ENCODE results near the gene GALNT6.
A peak's percentile ranks its signal among the peaks of the same experiment; 100 is the strongest.

Gene GALNT6

DNA sequence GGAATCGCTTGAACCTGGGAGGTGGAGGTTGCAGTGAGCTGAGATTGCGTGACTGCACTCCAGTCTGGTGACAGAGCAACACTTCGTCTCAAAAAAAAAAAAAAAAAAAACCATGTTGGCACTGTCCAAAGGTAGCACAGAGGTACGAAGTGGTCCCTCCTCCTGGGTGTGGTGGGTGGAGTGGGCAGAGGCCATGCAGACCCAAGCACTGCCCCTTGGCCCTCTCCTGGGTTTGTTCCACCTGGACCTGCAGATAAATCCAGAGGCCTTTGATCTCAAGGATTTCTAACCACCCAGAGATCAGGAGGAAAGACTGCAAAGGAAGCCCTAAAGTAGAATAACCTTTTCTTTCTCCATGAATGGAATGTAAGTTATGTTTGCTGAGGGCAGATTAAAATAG, 8.7 kb upstream of the GALNT6 start:
- H3K18ac ChIP-seq (ENCODE audit: low read depth in 1 of 2, low read length in 2 of 2) = no peak overlapping the region
- H3K36me3 ChIP-seq (ENCODE audit: control insufficient read depth in 1 of 2, insufficient read depth in 2 of 2, low read depth in 1 of 2, low read length in 2 of 2) = no peaks in the 10 kb centered on the region
- 76% methylated on average over 3 of the region's 4 CpGs for WGBS
- no peak overlapping the region for H3K4me3 ChIP-seq (ENCODE audit: insufficient read depth in 1 of 2, low read depth in 1 of 2, low read length in 2 of 2)
- peaks cover 0 to 4% of the 10 kb centered on the region in 2 experiments for H3K27me3 ChIP-seq (ENCODE audit: control insufficient read depth in 1 of 2, insufficient read depth in 1 of 2, low read length in 2 of 2)
- H2AK5ac ChIP-seq (ENCODE audit: low read length, severe bottlenecking) = no peak overlapping the region
- H3K4ac ChIP-seq (ENCODE audit: low read depth in 1 of 2, low read length in 2 of 2) = no peak overlapping the region
- no peaks in the 10 kb centered on the region for H3K79me1 ChIP-seq (replicated peaks; ENCODE audit: low read length, poor library complexity, severe bottlenecking)
- H3K14ac ChIP-seq (ENCODE audit: low read length in 2 of 2) = no peak overlapping the region
- DNase-seq = no peak
- H2AFZ ChIP-seq (ENCODE audit: low read depth, low read length) = no peak overlapping the region
- no peak overlapping the region for H4K8ac ChIP-seq (ENCODE audit: low read length)
- H3K9ac ChIP-seq (ENCODE audit: low read length) = no peak overlapping the region
- H3K9me3 ChIP-seq (ENCODE audit: control insufficient read depth, low read length) = no peaks in the 10 kb centered on the region
- H2BK12ac ChIP-seq (ENCODE audit: low read length in 2 of 2) = no peak overlapping the region
- H3K23ac ChIP-seq (ENCODE audit: low read length in 2 of 2) = no peak overlapping the region
- H3K4me1 ChIP-seq (ENCODE audit: control insufficient read depth, insufficient read depth, low read depth, low read length) = no peaks in the 10 kb centered on the region
- H3K4me2 ChIP-seq (ENCODE audit: low read length, poor library complexity, severe bottlenecking) = no peak overlapping the region
- H2BK15ac ChIP-seq (ENCODE audit: low read depth, poor library complexity, severe bottlenecking) = no peak overlapping the region
- H2BK5ac ChIP-seq (ENCODE audit: low read depth, low read length, poor library complexity, severe bottlenecking) = no peak overlapping the region
- no peak overlapping the region for H4K91ac ChIP-seq (ENCODE audit: low read length)
- no peak overlapping the region for H2BK120ac ChIP-seq (ENCODE audit: low read depth, low read length)
- no peak overlapping the region for H3K27ac ChIP-seq (ENCODE audit: low read length, poor library complexity, severe bottlenecking)

DNA sequence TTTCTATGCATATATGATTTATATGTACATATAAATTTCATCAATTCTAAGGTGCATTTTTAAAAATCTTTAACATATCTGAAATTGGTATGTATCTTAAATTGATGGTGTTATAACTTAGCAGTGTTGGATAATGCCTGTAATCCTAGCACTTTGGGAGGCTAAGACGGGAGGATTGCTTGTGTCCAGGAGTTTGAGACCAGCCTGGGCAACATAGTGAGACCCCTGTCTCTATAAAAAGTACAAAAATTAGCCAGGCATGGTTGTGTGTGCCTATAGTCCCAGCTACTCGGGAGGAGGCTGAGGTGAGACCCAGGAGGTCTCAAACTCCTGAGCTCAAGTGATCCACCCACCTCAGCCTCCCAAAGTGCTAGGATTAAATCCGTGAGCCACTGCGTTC, 6.5 kb upstream of the GALNT6 start:
- H4K91ac ChIP-seq (ENCODE audit: low read length) = no peak overlapping the region
- no peak overlapping the region for H3K14ac ChIP-seq (ENCODE audit: low read length in 2 of 2)
- no peak overlapping the region for H2BK5ac ChIP-seq (ENCODE audit: low read depth, low read length, poor library complexity, severe bottlenecking)
- 69% methylated on average over 4 of the region's 4 CpGs for WGBS
- no peak overlapping the region for H3K4me3 ChIP-seq (ENCODE audit: insufficient read depth in 1 of 2, low read depth in 1 of 2, low read length in 2 of 2)
- H3K4me1 ChIP-seq (ENCODE audit: control insufficient read depth, insufficient read depth, low read depth, low read length) = peaks cover 5% of the 10 kb centered on the region
- no peaks in the 10 kb centered on the region for H3K79me1 ChIP-seq (replicated peaks; ENCODE audit: low read length, poor library complexity, severe bottlenecking)
- H3K18ac ChIP-seq (ENCODE audit: low read depth in 1 of 2, low read length in 2 of 2) = no peak overlapping the region
- no peak overlapping the region for H2BK15ac ChIP-seq (ENCODE audit: low read depth, poor library complexity, severe bottlenecking)
- no peak overlapping the region for H3K27ac ChIP-seq (ENCODE audit: low read length, poor library complexity, severe bottlenecking)
- no peak overlapping the region for H3K4me2 ChIP-seq (ENCODE audit: low read length, poor library complexity, severe bottlenecking)
- no peaks in the 10 kb centered on the region for H3K27me3 ChIP-seq (ENCODE audit: control insufficient read depth in 1 of 2, insufficient read depth in 1 of 2, low read length in 2 of 2)
- DNase-seq = no peak
- no peak overlapping the region for H4K8ac ChIP-seq (ENCODE audit: low read length)
- H2BK120ac ChIP-seq (ENCODE audit: low read depth, low read length) = no peak overlapping the region
- no peaks in the 10 kb centered on the region for H3K36me3 ChIP-seq (ENCODE audit: control insufficient read depth in 1 of 2, insufficient read depth in 2 of 2, low read depth in 1 of 2, low read length in 2 of 2)
- H2AK5ac ChIP-seq (ENCODE audit: low read length, severe bottlenecking) = no peak overlapping the region
- no peak overlapping the region for H3K4ac ChIP-seq (ENCODE audit: low read depth in 1 of 2, low read length in 2 of 2)
- no peak overlapping the region for H3K23ac ChIP-seq (ENCODE audit: low read length in 2 of 2)
- no peak overlapping the region for H2BK12ac ChIP-seq (ENCODE audit: low read length in 2 of 2)
- H2AFZ ChIP-seq (ENCODE audit: low read depth, low read length) = no peak overlapping the region
- H3K9me3 ChIP-seq (ENCODE audit: control insufficient read depth, low read length) = no peaks in the 10 kb centered on the region
- H3K9ac ChIP-seq (ENCODE audit: low read length) = no peak overlapping the region

DNA sequence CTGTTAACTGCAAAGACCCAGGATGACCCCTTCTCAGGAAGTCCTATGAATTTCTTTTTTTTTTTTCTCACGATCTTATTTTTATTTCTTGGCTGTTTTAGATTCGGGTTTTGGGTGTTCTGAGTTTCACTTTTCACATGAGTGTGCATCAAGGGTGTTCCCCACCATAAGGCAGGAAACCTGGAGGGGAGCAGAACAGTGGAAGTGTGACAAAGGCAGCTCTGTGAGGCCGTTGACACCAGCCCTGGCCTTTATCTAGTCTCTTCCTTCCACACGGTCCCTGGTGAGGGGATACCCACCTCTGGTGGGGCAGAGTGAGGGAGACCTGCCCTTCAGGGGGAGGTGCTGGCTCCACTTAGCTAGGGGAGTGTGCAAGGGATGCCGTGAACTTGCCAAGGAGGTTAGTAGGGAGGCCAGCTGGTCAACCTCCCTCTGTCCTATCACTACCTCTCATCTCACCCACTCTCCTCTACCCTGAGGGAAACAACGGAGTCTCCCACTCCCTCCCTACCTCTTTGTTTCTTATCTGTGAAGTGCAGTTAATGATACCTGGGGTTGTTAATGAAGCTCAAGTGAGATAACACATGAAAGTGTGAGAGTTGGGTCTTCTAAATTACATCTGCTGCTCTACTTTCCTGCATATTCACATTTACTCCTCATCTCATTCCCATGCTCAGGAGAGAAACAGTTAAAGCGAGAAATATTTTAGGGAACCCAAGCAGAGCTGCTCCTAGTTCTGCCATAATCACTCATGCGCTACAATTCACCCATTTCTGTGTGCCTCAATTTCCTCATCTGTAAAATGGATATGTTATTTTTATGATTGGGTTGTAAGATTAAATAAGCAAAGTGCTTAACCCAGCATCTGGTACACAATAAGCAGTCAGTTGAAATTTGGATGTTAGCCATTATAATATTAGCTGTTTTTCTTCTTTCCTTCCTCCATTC, 4.4 kb upstream of the GALNT6 start:
- 74% methylated on average over 3 of the region's 8 CpGs for WGBS
- no peak overlapping the region for H2BK5ac ChIP-seq (ENCODE audit: low read depth, low read length, poor library complexity, severe bottlenecking)
- no peak overlapping the region for H3K4me3 ChIP-seq (ENCODE audit: insufficient read depth in 1 of 2, low read depth in 1 of 2, low read length in 2 of 2)
- H3K23ac ChIP-seq (ENCODE audit: low read length in 2 of 2) = peak overlapping the region in 1 of 2 experiments; percentile 20
- H4K91ac ChIP-seq (ENCODE audit: low read length) = peak overlapping the region; percentile 14
- H3K4me2 ChIP-seq (ENCODE audit: low read length, poor library complexity, severe bottlenecking) = no peak overlapping the region
- H2BK12ac ChIP-seq (ENCODE audit: low read length in 2 of 2) = peak overlapping the region; percentile 23 to 56
- H3K9me3 ChIP-seq (ENCODE audit: control insufficient read depth, low read length) = no peaks in the 10 kb centered on the region
- H3K4ac ChIP-seq (ENCODE audit: low read depth in 1 of 2, low read length in 2 of 2) = peak overlapping the region in 1 of 2 experiments; percentile 9
- H4K8ac ChIP-seq (ENCODE audit: low read length) = peak overlapping the region; percentile 96
- no peak for DNase-seq
- no peak overlapping the region for H2AK5ac ChIP-seq (ENCODE audit: low read length, severe bottlenecking)
- peak overlapping the region; percentile 18 for H2AFZ ChIP-seq (ENCODE audit: low read depth, low read length)
- peak overlapping the region in 1 of 2 experiments; percentile 13 for H3K18ac ChIP-seq (ENCODE audit: low read depth in 1 of 2, low read length in 2 of 2)
- no peaks in the 10 kb centered on the region for H3K79me1 ChIP-seq (replicated peaks; ENCODE audit: low read length, poor library complexity, severe bottlenecking)
- no peak overlapping the region for H3K14ac ChIP-seq (ENCODE audit: low read length in 2 of 2)
- H2BK120ac ChIP-seq (ENCODE audit: low read depth, low read length) = peak overlapping the region; percentile 12
- H3K4me1 ChIP-seq (ENCODE audit: control insufficient read depth, insufficient read depth, low read depth, low read length) = peaks cover 17% of the 10 kb centered on the region
- H3K9ac ChIP-seq (ENCODE audit: low read length) = no peak overlapping the region
- H2BK15ac ChIP-seq (ENCODE audit: low read depth, poor library complexity, severe bottlenecking) = no peak overlapping the region
- H3K27me3 ChIP-seq (ENCODE audit: control insufficient read depth in 1 of 2, insufficient read depth in 1 of 2, low read length in 2 of 2) = peaks cover 0 to 12% of the 10 kb centered on the region in 2 experiments
- no peaks in the 10 kb centered on the region for H3K36me3 ChIP-seq (ENCODE audit: control insufficient read depth in 1 of 2, insufficient read depth in 2 of 2, low read depth in 1 of 2, low read length in 2 of 2)
- no peak overlapping the region for H3K27ac ChIP-seq (ENCODE audit: low read length, poor library complexity, severe bottlenecking)

DNA sequence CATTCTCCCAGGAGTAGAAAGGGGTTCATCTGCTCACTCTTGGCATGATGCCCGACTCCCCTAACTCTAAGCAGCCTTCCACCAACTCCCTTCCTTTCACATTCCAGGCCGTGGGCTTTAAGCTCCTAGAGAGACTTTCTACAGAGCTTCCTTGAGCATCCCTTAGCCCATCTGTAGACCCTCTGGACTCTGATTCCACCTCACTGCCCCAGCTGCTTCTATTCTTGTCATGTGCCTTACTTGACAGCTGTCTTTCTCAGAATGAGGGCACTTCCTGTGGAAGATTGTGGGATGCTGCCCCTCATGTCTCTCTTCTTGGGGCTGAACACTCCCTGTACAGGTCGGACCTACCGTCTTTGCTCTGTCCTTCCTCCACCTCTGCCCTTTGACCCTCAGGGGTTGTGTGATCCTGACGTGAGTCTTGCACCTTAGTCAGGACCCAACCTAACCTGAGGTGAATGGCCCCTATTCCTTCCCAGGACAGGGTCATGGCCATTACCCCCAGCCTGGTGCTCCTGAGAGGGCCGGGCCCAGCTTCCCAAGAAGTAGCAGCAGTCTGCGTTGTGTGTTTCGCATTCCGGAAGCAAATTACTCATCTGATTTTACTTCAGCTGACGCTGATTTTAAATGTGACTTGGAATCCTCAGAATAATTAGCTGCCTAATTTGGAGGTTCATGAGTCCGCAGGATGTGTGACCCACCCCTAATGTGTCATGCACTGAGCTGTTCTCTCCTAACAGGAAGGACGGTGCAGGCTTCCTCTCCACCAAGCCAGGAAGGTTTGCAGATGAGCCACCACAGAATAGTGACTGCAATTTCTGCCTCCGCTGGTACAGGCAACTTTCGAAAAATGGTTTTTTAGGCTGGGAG, 2.7 kb upstream of the GALNT6 start:
- peak overlapping the region; percentile 23 for H4K91ac ChIP-seq (ENCODE audit: low read length)
- H3K27me3 ChIP-seq (ENCODE audit: control insufficient read depth in 1 of 2, insufficient read depth in 1 of 2, low read length in 2 of 2) = peaks cover 0 to 12% of the 10 kb centered on the region in 2 experiments
- peak overlapping the region; percentile 1 for H2BK15ac ChIP-seq (ENCODE audit: low read depth, poor library complexity, severe bottlenecking)
- H4K8ac ChIP-seq (ENCODE audit: low read length) = peak overlapping the region; percentile 69
- H2AK5ac ChIP-seq (ENCODE audit: low read length, severe bottlenecking) = no peak overlapping the region
- no peak overlapping the region for H3K4me3 ChIP-seq (ENCODE audit: insufficient read depth in 1 of 2, low read depth in 1 of 2, low read length in 2 of 2)
- no peaks in the 10 kb centered on the region for H3K9me3 ChIP-seq (ENCODE audit: control insufficient read depth, low read length)
- H2AFZ ChIP-seq (ENCODE audit: low read depth, low read length) = no peak overlapping the region
- H3K79me1 ChIP-seq (replicated peaks; ENCODE audit: low read length, poor library complexity, severe bottlenecking) = no peaks in the 10 kb centered on the region
- H3K4ac ChIP-seq (ENCODE audit: low read depth in 1 of 2, low read length in 2 of 2) = peak overlapping the region; percentile 46 to 60
- DNase-seq = peak; percentile 93
- no peak overlapping the region for H3K4me2 ChIP-seq (ENCODE audit: low read length, poor library complexity, severe bottlenecking)
- no peak overlapping the region for H3K23ac ChIP-seq (ENCODE audit: low read length in 2 of 2)
- no peak overlapping the region for H3K9ac ChIP-seq (ENCODE audit: low read length)
- WGBS = 31% methylated on average over 14 of the region's 14 CpGs
- no peak overlapping the region for H3K27ac ChIP-seq (ENCODE audit: low read length, poor library complexity, severe bottlenecking)
- H2BK5ac ChIP-seq (ENCODE audit: low read depth, low read length, poor library complexity, severe bottlenecking) = no peak overlapping the region
- H2BK120ac ChIP-seq (ENCODE audit: low read depth, low read length) = peak overlapping the region; percentile 4
- no peaks in the 10 kb centered on the region for H3K36me3 ChIP-seq (ENCODE audit: control insufficient read depth in 1 of 2, insufficient read depth in 2 of 2, low read depth in 1 of 2, low read length in 2 of 2)
- peak overlapping the region; percentile 50 to 81 for H3K18ac ChIP-seq (ENCODE audit: low read depth in 1 of 2, low read length in 2 of 2)
- H3K4me1 ChIP-seq (ENCODE audit: control insufficient read depth, insufficient read depth, low read depth, low read length) = peaks cover 22% of the 10 kb centered on the region
- peak overlapping the region; percentile 85 to 89 for H2BK12ac ChIP-seq (ENCODE audit: low read length in 2 of 2)
- H3K14ac ChIP-seq (ENCODE audit: low read length in 2 of 2) = no peak overlapping the region
